ENCODE measurements around the gene PLCL2.
"Not testable (repeated sequence)": the region's sequence is repeated elsewhere in the genome, so short reads cannot be mapped to it uniquely, and the experiment has no call there.

The PLCL2 gene

DNA sequence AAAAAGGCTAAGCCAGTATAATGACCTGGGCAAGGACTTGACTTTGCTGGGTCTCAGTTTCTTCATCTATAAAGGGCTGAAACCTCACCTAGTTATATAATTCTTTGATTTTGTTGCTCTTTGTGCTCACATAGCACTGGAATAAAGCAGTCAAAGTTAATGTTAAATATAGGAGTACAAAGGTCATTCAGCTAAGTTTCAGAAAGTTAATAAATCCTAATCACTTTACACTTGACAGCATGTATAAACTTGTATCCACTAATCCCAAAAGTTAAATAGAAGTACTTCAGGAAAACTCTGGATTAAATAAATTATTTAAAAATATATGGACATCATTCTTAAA is 33.9 kb downstream of the PLCL2 start:
- DNase-seq, result no peak

GRCh38 chr3:16923112-16923511 is 38.4 kb downstream of the PLCL2 start:
- no peak for DNase-seq

DNA sequence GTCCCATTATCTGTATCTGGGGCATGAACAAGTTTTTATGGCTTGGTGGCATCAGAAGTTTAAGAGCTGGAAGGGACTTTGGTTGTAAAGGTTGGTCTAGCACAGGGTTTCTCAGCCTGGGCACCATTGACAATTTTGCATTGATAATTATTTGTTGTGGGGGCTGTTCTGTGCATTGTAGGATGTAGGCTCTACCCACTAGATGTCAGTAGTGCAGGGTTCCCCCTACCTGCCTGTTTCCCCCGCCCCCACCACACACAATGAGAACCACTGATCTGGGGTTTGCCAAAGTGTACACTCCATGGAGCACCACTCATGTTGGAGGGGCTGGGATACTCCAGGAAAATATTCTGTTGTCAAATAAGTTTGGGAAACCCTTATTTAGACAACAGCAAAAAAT is 42.7 kb downstream of the PLCL2 start:
- no peak for DNase-seq

DNA sequence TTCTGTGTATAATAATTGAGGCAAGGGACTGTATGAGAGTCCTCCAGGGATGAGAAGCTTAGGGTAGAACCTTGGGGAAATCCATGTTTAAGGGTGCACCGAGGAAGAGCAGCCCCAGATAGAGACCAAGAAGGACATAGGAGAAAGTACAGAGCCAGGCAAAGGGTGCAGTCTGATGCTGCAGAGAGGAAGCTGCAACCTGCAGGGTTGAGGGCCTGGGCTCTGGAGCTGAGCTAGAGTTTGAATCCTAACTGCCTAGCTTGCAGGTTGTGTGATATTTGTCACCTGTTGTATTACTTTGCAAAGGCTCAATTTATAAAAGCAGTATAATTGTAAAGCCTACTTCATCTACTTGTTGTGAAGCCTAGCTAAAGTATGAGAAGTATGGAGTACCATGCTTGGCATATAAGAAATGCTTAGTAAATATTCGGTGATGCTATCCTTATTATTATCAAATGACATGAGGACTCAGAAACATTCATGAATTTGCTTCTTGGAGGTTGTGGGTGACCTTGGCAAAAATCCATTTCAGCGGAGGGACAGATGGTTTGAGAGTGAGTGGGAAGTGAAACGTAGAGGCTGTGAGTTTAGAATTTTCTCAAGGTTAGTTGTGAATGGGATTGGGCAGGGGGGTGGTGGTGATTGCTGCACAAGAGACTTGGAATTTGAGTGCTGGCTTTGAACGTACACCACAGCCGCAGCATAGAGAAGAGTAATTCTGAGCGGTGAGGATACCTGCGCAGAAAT is 43.8 kb downstream of the PLCL2 start:
- DNase-seq, result no peak

GRCh38 chr3:16929311-16929710 is 44.6 kb downstream of the PLCL2 start:
- DNase-seq, result no peak

DNA sequence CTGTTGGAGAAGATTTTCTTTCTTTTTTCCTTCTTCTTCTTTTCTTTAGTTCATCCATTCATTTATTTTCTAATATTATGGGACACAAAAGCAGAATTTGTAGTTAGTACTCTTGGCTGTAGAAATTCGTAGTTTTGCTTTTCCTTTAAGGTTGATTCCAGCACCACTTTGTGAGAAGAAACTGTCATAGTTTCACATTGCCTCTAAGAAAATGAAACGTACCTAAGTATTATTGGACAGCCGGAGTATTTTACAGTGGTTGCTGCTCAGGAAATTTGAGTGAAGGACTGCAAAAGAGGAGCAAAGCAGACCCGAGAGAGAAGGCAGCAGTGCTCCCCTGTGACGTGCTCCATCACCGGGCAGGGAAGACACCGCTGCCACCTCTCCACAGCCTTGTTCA is 48.1 kb downstream of the PLCL2 start:
- no peak for DNase-seq

- no peak for DNase-seq
Measured at GRCh38 chr3:16935781-16936180, 51.0 kb downstream of the PLCL2 start.

GRCh38 chr3:16936233-16936632 is 51.5 kb downstream of the PLCL2 start:
- no peak for DNase-seq

DNA sequence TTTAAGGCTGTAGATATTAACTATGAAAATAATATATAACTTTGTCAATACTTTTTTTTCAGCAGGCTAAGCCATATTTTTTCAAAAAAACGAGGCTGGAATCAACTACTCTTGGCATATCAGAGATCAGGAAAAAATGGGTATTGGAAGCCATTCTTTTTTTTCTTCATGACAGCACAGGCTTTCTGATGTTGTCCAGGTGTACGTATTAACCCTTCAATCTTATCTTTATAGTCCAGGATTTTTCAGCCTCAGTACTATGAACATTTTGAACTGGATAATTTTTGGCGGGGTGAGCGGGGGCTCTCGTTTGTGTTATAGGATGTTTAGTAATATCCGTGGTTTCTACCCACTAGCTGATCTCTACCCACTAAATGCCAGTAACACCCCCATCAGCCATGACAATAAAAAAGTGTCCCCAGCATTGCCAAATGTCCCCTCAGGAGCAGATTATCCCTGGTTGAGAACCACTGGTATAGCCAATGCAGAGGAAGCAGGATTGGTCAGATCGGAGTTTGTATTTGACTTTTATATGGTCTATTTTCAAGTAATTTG is 52.0 kb downstream of the PLCL2 start:
- no peak for DNase-seq

GRCh38 chr3:16937326-16937845 is 52.6 kb downstream of the PLCL2 start:
- no peak for DNase-seq

DNA sequence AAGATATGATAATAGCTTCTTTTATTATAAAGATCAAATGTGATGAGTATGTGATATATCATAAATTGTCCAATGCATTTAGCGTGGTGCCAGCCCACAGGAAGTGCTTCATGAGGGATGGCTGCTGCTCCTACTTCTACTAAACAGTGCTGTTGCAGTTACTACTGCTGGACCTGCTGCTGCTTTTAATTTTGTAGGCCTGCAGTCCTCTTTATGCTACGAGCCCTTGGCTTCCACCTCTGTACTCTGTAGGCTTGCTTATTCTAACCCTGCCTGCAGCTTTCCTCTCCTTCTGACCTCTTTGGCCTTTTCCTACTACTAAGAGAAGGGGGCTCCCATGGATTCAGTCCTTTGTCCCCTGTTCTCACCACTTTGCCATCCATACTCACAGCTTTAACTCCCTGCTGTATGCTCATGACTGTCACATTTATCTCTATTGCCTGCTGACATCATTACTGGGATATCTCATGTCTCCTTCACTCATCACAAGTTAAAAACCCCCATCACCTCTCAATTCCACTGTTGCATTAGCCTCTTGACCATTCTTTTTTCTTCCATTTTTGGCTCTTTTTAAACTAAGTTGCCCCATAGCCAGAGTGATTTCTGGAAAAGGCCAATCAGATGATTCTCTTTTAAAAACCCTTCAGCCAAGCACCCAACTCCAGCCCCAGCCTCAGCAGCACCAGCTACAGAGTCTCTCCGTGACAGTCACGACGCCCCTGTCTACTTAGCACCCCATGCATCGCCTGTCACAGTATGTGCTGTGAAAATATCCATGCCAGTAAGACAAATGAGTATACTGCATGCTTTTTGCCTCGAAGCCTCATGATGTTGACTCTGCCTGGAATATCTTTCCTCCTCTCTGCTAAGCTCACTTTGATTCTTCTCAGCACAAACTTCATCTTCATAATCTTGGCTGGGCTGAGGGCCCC is 56.3 kb downstream of the PLCL2 start:
- no peak for DNase-seq

GRCh38 chr3:16942955-16943354 is 58.2 kb downstream of the PLCL2 start:
- no peak for DNase-seq

GRCh38 chr3:16943857-16944256 is 59.1 kb downstream of the PLCL2 start:
- DNase-seq, result no peak

GRCh38 chr3:16944356-16944755 is 59.6 kb downstream of the PLCL2 start:
- DNase-seq, result no peak

DNA sequence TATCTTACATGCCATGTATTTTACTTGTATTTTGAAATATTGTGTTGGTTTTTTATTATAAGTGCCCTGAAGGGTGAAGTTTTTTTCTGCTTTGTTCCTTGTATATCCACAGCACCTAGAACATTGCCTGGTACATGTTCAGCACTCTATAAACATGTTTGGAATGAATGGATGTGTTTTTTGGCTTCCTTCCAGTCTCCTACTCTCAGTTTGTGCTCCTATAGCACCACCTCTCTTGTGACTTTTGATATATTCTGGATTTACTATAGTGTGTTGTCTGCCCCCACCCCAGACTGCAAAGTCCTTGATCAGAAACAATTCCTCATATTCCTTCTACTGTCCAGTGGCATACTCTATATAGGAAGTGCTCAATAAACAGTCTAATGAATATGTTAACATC is 60.6 kb downstream of the PLCL2 start:
- DNase-seq, result no peak

GRCh38 chr3:16950282-16950681 is 65.5 kb downstream of the PLCL2 start:
- no peak for DNase-seq

- no peak for DNase-seq
Measured at GRCh38 chr3:16950845-16951244, 66.1 kb downstream of the PLCL2 start.

DNA sequence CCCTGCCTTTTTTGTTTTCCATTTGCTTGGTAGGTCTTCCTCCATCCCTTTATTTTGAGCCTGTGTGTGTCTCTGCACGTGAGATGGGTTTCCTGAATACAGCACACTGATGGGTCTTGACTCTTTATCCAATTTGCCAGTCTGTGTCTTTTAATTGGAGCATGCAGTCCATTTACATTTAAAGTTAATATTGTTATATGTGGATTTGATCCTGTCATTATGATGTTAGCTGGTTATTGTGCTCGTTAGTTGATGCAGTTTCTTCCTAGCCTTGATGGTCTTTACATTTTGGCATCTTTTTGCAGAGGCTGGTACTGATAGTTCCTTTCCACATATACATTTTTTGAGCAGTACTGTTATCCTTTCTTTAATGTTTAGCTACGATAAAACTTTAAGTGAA is 73.1 kb downstream of the PLCL2 start:
- not testable (repeated sequence) for DNase-seq

DNA sequence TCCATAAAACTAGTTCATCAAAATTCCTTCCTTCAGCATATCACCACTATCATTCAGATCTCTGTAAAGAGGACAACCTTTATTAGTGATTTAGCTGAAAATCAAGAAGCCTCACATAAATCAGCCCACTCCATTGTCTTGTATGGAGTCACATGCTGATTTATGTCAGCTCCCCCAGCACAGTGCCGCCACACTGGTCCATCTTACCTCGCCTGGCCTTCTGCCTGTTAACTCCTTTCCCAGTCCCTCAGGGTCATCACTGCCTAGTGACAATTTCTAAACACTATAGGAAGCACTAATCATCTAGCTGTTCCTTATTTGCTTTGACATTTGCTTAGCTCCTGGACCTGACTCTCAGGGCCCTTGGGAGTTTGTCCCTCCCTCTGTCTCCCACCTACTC is 75.4 kb downstream of the PLCL2 start:
- DNase-seq, result no peak

DNA sequence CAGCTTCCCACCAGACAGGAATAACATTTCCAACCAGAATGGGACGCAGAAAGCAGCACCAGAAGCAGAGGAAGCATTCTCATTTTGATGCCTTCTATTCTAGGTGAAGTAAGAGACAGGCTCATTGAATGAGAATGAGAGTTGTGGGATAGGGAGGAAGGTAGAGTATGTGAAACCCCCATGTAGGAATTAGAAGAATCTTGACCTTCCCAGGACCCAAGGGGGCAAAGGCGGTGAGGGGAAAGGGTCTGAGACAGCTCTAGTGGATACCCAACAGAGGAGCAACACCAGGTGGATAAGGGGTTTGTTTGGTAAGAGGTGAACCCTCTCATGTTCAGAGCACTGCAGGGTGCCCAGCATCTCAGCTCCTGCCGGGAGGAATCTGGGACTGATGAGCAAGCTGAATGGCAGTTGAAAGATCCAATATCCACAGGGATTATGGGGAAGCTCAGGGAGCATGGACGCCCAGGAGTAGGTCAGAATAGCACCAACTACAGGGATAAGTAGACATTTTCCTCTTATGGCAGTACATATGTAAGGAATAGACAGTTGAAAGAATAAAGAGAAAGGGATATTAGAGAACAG is 77.0 kb downstream of the PLCL2 start:
- no peak for DNase-seq

- no peak for DNase-seq
Measured at GRCh38 chr3:16975083-16975482, 90.3 kb downstream of the PLCL2 start.

DNA sequence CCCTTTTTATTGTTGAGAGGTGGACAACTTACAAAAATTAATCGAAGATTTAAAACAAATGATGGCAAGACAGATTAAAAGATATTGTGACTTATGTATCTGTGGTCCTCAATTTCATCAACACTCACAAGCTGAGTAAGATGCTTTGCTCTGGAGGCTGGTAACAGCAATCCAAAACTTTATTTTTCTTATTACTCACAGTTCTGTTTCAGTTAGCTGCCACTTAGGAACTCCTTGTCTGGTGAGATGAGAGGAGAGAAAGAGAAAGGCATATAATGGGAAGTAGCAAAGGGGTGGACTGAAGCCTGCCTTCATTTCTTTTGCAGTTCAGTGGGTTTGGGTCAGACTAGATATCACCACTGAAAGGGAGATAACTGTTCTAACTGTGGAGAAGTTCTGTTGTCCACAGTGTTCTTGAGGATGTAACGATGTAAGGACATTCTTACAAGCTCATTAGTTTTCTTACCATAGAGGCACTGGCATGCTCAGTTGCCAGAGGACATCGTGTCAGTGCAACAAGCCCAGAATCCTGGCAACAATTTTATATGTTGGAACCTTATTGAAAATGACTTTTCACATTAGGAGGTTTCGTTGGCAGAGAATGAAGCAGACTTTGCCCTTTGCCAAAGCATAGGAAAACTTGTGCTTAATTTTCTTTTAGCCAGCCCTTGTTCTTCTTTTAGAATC is 93.6 kb downstream of the PLCL2 start:
- DNase-seq, result no peak

DNA sequence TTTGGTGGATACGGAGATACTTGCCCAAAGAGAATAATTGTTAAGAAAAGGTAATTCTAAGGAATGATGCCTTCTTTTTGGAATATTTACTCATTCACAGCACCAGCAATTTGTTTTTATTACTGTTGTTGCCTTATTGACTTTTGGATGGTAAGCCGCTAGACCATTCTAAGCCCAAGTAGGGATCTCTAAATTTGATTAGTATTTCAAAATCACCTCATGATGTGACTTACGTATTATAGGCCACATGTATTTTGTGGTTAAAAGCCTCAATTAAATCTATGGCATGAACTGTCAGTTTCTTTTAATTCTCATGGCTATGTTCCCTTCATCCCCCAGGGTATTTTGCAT is 94.1 kb downstream of the PLCL2 start:
- no peak for DNase-seq
